Hypothalamus (tissue), 51 donors: Measurements from ENCODE around the gene TET2.
"Not testable (repeated sequence)": the region's sequence is repeated elsewhere in the genome, so short reads cannot be mapped to it uniquely, and the experiment has no call there.

Experiments
- DNase-seq, 51 donors: peaks; one replicate each; lab custom pipeline; 2025; lab: John Stamatoyannopoulos, UW

The TET2 gene

GRCh38 chr4:105280338-105281123 lies 133.9 kb downstream of the TET2 start:
- no peak for DNase-seq

- no peak for DNase-seq
Measured at GRCh38 chr4:105281124-105281415, 134.4 kb downstream of the TET2 start.

- no peak for DNase-seq
Measured at GRCh38 chr4:105282489-105282888, 135.8 kb downstream of the TET2 start.

- no peak for DNase-seq
Measured at GRCh38 chr4:105283501-105283900, 136.8 kb downstream of the TET2 start.

- DNase-seq: no peak
Measured at GRCh38 chr4:105288121-105288520, 141.4 kb downstream of the TET2 start.

- DNase-seq: no peak
Measured at GRCh38 chr4:105291925-105292324, 145.2 kb downstream of the TET2 start.

GRCh38 chr4:105293360-105293759 lies 146.7 kb downstream of the TET2 start:
- DNase-seq: no peak

GRCh38 chr4:105296672-105297071 lies 150.0 kb downstream of the TET2 start:
- DNase-seq: no peak

GRCh38 chr4:105299027-105299426 lies 152.4 kb downstream of the TET2 start:
- DNase-seq: not testable (repeated sequence)

GRCh38 chr4:105304085-105304484 lies 157.4 kb downstream of the TET2 start:
- no peak for DNase-seq

- no peak for DNase-seq
Measured at GRCh38 chr4:105305019-105305836, 158.6 kb downstream of the TET2 start.

GRCh38 chr4:105306158-105306781 lies 159.6 kb downstream of the TET2 start:
- no peak for DNase-seq

GRCh38 chr4:105306820-105307219 lies 160.1 kb downstream of the TET2 start:
- no peak for DNase-seq

- DNase-seq: no peak
Measured at GRCh38 chr4:105318486-105318885, 171.8 kb downstream of the TET2 start.

GRCh38 chr4:105327222-105327621 lies 180.5 kb downstream of the TET2 start:
- no peak for DNase-seq

GRCh38 chr4:105327956-105328355 lies 181.3 kb downstream of the TET2 start:
- no peak for DNase-seq

GRCh38 chr4:105329081-105329480 lies 182.4 kb downstream of the TET2 start:
- no peak for DNase-seq
